GM18520 (cell line): Measurements from ENCODE around the gene ADAMTSL3.
"Not testable (repeated sequence)": the region's sequence is repeated elsewhere in the genome, so short reads cannot be mapped to it uniquely, and the experiment has no call there.

Experiments
- ATAC-seq: cut with Tn5 transposase; IDR thresholded peaks from one replicate; pipeline ENCODE4 v1.9.1; 2021; ENCODE audit not compliant: unreplicated experiment

ADAMTSL3 gene

DNA sequence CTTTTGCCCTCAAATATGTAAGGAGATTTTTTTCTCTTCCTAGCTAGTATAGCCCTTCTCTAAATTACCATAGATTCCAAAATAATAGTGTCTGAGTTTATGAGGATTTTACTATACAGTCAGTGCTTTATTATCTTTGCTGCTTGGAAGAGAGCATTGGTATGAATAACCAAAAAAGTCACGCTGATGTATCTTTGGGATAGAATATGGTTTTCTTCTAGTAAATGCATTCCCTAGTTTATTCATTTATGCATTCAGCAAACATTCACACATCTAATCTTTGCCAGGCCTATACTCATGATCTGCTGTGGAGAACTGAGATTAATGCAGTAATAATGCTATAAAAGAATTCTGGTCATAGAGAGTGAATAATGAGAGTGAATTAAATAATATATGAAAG lies 356.3 kb downstream of the ADAMTSL3 start:
- no peak for ATAC-seq

DNA sequence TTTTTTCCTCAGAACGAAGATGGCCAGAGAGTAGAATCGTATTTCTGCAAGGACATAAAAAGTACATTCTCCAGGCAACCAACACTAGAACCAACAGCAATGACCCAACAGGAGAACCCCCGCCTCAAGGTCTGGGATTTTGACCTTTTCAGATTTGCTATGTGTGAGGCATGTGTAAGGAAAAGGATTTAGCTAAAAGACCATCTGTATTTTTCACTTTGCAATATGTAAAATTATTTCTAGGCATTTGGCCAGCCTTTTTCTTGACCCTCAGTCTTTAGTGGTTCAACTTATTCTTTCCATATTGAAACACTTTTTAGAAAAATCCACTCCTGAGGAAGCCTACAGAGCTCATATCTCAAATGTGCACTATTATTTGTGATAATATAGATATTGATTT lies 362.4 kb downstream of the ADAMTSL3 start:
- no peak for ATAC-seq

- no peak for ATAC-seq
These were observed 368.6 kb downstream of the ADAMTSL3 start for GRCh38 chr15:84022516-84022915.

GRCh38 chr15:84023636-84024035 lies 369.7 kb downstream of the ADAMTSL3 start:
- ATAC-seq: no peak

GRCh38 chr15:84033793-84034553 lies 380.1 kb downstream of the ADAMTSL3 start:
- no peak for ATAC-seq

DNA sequence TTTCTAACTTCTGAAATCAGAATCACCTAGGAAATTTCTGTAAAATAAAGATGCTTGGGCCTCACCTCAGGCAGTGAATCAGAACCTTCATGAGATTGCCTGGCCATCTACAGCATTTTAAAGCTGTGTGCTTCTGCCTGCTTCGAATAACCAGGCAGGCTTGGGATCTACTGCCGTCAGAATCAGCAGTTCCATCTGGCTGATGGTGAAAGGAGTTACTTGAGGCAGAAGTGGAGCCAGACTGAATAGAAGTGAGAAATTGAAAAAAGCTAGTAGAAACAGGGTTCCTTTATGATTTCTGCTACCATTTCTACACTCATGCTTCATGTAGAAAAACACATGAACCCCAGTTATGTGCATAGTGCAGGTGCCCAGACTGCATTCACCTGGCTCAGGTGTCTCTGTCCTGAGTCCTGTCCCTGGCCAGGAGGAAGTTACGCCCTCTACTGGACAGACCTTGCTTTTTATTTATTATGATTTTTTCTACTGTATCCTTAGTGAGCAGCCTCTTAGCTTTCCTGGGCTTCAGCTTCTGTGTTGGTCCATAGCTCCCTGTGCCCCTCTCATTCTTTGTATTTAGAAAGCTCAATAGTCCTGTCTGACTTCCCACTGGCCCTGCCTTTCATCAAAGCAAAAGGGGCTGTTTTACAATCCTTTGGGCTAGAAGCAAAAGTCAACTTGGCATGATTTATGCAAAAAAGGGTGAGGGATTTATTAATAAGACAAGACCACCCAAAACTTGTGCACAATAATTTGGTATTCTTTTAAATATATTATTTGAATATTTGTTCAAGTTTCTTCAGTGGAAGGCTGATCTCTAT lies 380.9 kb downstream of the ADAMTSL3 start:
- ATAC-seq: no peak

DNA sequence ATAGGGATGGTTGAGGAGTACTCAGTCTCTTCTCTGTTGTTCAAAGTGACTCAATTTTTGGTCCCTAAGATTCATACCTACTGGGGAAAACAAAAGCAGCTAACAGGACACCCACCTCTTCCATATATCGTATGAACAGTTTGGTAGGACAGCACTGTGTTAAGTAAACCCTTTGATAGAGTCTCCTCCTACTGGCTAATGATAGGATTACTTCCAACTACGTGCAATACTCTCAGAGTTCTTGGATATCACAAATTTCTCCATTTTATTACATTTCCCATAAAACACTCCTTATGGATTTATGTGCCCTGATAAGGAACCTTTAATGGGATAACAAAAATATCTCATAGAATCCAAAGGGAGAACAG lies 381.5 kb downstream of the ADAMTSL3 start:
- no peak for ATAC-seq

DNA sequence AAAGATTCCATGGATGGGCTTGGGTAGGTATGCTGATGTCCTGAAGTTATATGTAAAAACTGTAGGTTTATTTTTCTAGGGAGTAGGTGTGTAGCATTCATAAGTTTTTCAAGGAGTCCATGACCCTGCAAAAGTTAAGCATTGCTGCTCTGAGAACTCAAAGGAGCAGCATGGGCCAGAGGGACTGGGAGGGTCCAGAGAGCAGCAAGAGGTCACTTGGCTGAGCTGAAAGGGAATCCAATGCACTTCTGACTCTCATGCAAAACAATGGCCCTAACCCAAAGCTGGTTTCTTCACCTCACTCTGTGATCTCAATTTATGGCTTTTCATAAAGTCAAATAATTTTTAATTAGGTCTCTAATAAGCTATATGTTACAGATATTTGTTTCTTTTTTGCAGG lies 383.4 kb downstream of the ADAMTSL3 start:
- no peak for ATAC-seq

GRCh38 chr15:84042434-84043056 lies 388.6 kb downstream of the ADAMTSL3 start:
- ATAC-seq: not testable (repeated sequence)

DNA sequence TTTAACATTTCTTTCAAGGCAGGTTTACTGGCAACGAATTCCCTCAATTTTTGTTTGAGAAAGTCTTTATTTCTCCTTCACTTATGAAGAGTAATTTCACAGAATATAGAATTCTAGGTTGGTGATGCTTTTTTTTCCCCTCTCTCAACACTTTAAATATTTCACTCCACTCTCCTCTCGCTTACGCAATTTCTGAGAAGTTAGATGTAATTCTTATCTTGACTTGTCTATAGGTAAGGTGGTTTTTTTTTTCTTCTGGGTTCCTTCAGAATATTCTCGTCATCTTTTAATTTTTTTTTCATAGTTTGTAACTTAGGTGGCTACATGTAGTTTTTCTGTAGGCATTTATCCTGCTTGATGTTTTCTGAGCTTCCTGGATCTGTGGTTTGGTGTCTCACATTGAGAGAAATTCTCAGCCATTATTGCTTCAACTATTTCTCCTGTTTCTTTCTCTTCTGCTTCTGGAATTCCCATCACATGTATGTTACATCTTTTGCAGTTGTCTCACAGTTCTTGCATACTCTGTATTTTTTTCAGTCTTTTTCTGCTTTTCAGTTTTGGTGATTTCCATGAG lies 392.2 kb downstream of the ADAMTSL3 start:
- no peak for ATAC-seq

DNA sequence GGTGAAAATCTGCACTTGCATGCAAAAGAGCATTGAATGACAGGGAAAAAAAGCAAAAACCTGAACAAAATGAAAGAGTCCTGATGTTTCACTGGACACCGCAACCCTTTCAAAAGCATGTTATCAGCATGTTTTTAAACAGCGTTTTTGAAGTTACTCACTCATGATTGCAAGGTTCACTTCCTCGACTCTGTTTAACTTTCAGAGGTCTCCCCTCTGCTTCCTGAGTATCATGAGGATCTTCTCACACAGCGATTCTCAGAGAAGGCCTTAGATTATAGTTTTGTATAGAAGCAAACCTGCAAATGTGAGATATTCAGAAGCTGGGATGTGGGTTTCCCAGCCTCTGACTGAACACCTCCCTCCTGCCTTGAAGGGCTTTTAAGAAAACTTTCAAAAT lies 395.6 kb downstream of the ADAMTSL3 start:
- not testable (repeated sequence) for ATAC-seq

GRCh38 chr15:84050076-84050475 lies 396.2 kb downstream of the ADAMTSL3 start:
- no peak for ATAC-seq

DNA sequence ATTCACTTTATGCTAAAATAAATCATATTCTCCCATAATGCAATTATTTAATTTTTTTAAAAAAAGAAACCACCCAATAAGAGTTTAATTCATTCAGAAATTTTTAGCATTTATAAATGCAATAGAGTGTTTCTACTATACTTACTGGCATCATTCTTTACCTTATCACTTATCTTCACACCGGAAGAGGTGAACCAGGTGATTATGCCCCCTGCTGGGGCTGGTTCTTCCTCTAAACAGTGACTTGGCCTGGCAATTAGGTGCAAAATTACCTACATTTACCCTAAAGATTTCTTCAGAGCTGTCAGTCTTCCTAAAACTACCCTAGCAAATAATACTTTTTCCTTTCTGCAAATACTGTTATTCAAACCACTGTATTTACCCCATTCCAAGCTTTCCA lies 397.2 kb downstream of the ADAMTSL3 start:
- not testable (repeated sequence) for ATAC-seq

DNA sequence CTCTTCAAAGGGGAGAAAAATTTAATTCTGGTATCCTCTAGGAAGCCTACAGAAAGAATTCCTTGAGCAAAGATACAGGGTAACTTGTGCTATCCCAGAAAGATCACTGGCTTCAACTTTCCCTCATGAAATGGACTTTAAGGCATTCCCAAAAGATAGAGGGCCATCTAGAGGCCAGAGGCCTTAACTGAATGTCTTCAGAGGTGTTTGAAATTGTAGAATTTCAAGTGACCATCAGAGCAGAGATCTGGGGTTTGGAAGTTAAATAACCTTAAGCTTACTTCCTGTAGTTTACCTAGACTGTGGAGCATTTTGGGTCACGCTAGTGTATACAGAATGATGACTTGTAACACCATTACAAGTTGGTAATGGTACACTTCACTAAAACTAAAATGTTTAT lies 400.6 kb downstream of the ADAMTSL3 start:
- ATAC-seq: not testable (repeated sequence)

DNA sequence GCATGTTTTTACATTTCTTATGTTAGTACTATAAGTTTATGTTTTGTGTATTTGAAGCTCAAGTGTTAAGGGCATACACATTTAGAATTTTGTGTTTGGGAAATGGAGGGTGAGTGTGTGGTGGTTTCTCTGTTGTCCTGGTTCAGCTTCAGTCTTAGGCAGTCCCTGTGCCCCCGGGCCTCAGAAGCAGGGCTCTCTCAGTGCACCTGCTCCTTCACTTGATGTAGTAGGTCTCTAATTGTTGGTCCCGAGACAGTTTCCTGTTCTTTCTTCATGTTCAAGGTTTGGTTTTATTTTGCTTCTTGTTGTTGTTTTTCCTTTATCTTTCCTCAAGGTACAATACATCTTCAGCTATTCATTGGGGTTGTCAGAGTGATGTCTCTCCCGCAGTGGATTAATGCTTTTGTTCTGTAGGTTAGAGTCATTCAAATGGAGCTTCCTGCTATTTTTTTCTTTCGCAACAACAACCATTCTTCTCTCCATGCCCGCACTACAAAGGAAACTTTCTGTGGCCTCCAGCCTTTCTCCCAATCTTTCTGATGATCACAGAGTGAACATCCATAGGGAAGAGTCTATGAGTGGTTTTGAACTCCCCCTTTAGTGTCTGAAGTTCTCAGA lies 403.9 kb downstream of the ADAMTSL3 start:
- no peak for ATAC-seq

- not testable (repeated sequence) for ATAC-seq
These were observed 409.8 kb downstream of the ADAMTSL3 start for GRCh38 chr15:84063674-84064073.

- ATAC-seq: not testable (repeated sequence)
These were observed 414.8 kb downstream of the ADAMTSL3 start for GRCh38 chr15:84068674-84069073.

DNA sequence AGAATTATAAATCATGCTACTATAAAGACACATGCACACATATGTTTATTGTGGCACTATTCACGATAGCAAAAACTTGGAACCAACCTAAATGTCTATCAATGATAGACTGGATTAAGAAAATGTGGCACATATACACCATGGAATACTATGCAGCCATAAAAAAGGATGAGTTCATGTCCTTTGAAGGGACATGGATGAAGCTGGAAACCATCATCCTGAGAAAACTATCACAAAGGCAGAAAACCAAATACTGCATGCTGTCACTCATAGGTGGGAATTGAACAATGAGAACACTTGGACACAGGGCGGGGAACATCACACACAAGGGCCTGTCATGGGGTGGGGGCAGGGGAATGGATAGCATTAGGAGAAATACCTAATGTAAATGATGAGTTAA lies 424.1 kb downstream of the ADAMTSL3 start:
- ATAC-seq: not testable (repeated sequence)

GRCh38 chr15:84079325-84079884 lies 425.5 kb downstream of the ADAMTSL3 start:
- not testable (repeated sequence) for ATAC-seq

GRCh38 chr15:84079885-84080777 lies 426.2 kb downstream of the ADAMTSL3 start:
- no peak for ATAC-seq
